ENCODE data around the gene TMEM123. TPM values are rescaled to one million over a fixed set of nuclear protein-coding genes. Genes with fewer than 3 reads are reported as not detected.

Gene TMEM123
- total RNA-seq, 1 experiment from 2014 or later = 400 TPM

GRCh38 chr11:102459393-102459792 lies 6.8 kb upstream of the TMEM123 start:
- Histone ChIP-seq H3K27me3 (replicated peaks; ENCODE audit: control insufficient read depth, insufficient read depth, low read length) (no peaks in the 10 kb centered on the region), H3K4me1 (peaks cover 32% of the 10 kb centered on the region), H3K36me3 (ENCODE audit: control insufficient read depth, insufficient read depth, low read length) (no peaks in the 10 kb centered on the region), H3K9me3 (no peaks in the 10 kb centered on the region), H3K4me3 (ENCODE audit: low read depth, low read length) (no peak overlapping the region)
- Mint-ChIP-seq H3K27me3 (ENCODE audit: insufficient read depth, unreplicated experiment) (no peaks in the 10 kb centered on the region), H3K4me3 (ENCODE audit: unreplicated experiment) (no peak overlapping the region), H3K4me1 (ENCODE audit: low read depth, unreplicated experiment) (peaks cover 23% of the 10 kb centered on the region), H3K36me3 (ENCODE audit: insufficient read depth, unreplicated experiment) (peaks cover 6% of the 10 kb centered on the region), H3K27ac (ENCODE audit: unreplicated experiment) (no peak overlapping the region), H3K9me3 (ENCODE audit: unreplicated experiment) (no peaks in the 10 kb centered on the region)
- TF ChIP-seq CTCF (IDR thresholded peaks at IDR 0.05; ENCODE audit: insufficient read depth in 1 of 2, low read depth in 1 of 2, low read length in 1 of 2, severe bottlenecking in 1 of 2, unreplicated experiment in 1 of 2) = no peak
- ChIA-PET POLR2A (no interaction called here), CTCF (no interaction called here)
- intact Hi-C loops (cut with micrococcal nuclease; ENCODE audit: unreplicated experiment) = no loop called here
- no peak for DNase-seq
- BruUV-seq (replicated peaks) = no TSS peak

- intact Hi-C loops (cut with micrococcal nuclease; ENCODE audit: unreplicated experiment) = no loop called here
- Mint-ChIP-seq H3K27ac (ENCODE audit: unreplicated experiment) (no peak overlapping the region), H3K4me1 (ENCODE audit: low read depth, unreplicated experiment) (peaks cover 28% of the 10 kb centered on the region), H3K36me3 (ENCODE audit: insufficient read depth, unreplicated experiment) (peaks cover 6% of the 10 kb centered on the region), H3K9me3 (ENCODE audit: unreplicated experiment) (no peaks in the 10 kb centered on the region), H3K27me3 (ENCODE audit: insufficient read depth, unreplicated experiment) (no peaks in the 10 kb centered on the region), H3K4me3 (ENCODE audit: unreplicated experiment) (no peak overlapping the region)
- H3K27me3 ChIP-seq (replicated peaks; ENCODE audit: control insufficient read depth, insufficient read depth, low read length) = no peaks in the 10 kb centered on the region
- CTCF ChIA-PET = no interaction called here
- POLR2A ChIA-PET = no interaction called here
- peaks cover 40% of the 10 kb centered on the region for H3K4me1 ChIP-seq
- no peak for TF ChIP-seq CTCF (IDR thresholded peaks at IDR 0.05; ENCODE audit: insufficient read depth in 1 of 2, low read depth in 1 of 2, low read length in 1 of 2, severe bottlenecking in 1 of 2, unreplicated experiment in 1 of 2)
- no peak overlapping the region for H3K4me3 ChIP-seq (ENCODE audit: low read depth, low read length)
- H3K9me3 ChIP-seq = no peaks in the 10 kb centered on the region
- DNase-seq = no peak
- H3K36me3 ChIP-seq (ENCODE audit: control insufficient read depth, insufficient read depth, low read length) = no peaks in the 10 kb centered on the region
- BruUV-seq (replicated peaks) = no TSS peak
Measured at GRCh38 chr11:102458548-102458947, 6.0 kb upstream of the TMEM123 start.

GRCh38 chr11:102457865-102458264 lies 5.3 kb upstream of the TMEM123 start:
- Histone ChIP-seq H3K4me1 (peaks cover 40% of the 10 kb centered on the region), H3K36me3 (ENCODE audit: control insufficient read depth, insufficient read depth, low read length) (no peaks in the 10 kb centered on the region), H3K27me3 (replicated peaks; ENCODE audit: control insufficient read depth, insufficient read depth, low read length) (no peaks in the 10 kb centered on the region), H3K9me3 (no peaks in the 10 kb centered on the region), H3K4me3 (ENCODE audit: low read depth, low read length) (no peak overlapping the region)
- no peaks in the 10 kb centered on the region for H3K27me3 Mint-ChIP-seq (ENCODE audit: insufficient read depth, unreplicated experiment)
- no peak for TF ChIP-seq CTCF (IDR thresholded peaks at IDR 0.05; ENCODE audit: insufficient read depth in 1 of 2, low read depth in 1 of 2, low read length in 1 of 2, severe bottlenecking in 1 of 2, unreplicated experiment in 1 of 2)
- H3K9me3 Mint-ChIP-seq (ENCODE audit: unreplicated experiment) = no peaks in the 10 kb centered on the region
- H3K4me1 Mint-ChIP-seq (ENCODE audit: low read depth, unreplicated experiment) = peaks cover 28% of the 10 kb centered on the region
- no TSS peak for BruUV-seq (replicated peaks)
- ChIA-PET POLR2A (no interaction called here), CTCF (no interaction called here)
- peaks cover 10% of the 10 kb centered on the region for H3K36me3 Mint-ChIP-seq (ENCODE audit: insufficient read depth, unreplicated experiment)
- no peak for DNase-seq
- intact Hi-C loops (cut with micrococcal nuclease; ENCODE audit: unreplicated experiment) = no loop called here
- H3K4me3 Mint-ChIP-seq (ENCODE audit: unreplicated experiment) = no peak overlapping the region
- no peak overlapping the region for H3K27ac Mint-ChIP-seq (ENCODE audit: unreplicated experiment)

Measured in Caco-2 (cell line).